ENCODE data around the gene SMIM44.

Gene SMIM44

DNA sequence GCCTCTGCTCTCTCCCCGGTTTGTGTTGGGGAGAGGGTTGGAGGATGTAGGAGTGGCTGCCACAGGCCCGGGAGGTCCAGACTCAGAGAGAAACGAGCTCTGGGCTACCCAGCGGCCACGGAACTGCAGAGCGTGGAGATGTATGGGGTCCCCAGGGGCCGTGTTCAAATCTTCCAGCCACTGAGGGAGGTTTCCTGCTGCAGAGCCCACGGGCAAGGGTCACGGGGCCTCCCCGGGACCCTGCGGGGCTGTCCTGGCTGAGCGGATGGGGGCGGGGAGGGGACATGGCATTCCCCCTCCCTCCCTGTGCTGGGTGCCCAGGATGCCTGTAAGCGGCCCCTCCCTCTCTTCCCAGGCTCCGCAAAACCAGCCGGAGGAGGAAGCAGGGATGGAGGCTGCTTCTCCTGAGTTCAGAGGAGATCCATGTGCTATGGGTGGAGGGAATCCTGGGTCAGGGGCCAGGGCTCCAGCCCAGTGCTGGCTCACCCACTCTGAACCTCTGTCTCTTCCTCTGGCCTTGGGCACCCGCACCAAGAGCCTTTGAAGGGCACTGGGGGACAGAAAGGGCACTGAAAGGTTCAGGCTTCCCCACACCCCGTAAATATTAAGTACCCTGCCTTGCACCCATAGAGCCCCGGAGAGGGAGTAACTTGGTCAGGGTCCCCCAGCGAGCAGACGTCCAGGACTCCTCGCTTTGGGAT lies 25.6 kb downstream of the SMIM44 start:
- TF ChIP-seq CTCF (IDR thresholded peaks at IDR 0.05; ENCODE audit: borderline replicate concordance, control extremely low read depth, extremely low read depth, insufficient read depth, missing control alignments): no peak
- in situ Hi-C loops (cut with MboI; ENCODE audit: low sequenced_read_pairs, unreplicated experiment): no loop called here
- DNase-seq (ENCODE audit: low spot score): no peak

DNA sequence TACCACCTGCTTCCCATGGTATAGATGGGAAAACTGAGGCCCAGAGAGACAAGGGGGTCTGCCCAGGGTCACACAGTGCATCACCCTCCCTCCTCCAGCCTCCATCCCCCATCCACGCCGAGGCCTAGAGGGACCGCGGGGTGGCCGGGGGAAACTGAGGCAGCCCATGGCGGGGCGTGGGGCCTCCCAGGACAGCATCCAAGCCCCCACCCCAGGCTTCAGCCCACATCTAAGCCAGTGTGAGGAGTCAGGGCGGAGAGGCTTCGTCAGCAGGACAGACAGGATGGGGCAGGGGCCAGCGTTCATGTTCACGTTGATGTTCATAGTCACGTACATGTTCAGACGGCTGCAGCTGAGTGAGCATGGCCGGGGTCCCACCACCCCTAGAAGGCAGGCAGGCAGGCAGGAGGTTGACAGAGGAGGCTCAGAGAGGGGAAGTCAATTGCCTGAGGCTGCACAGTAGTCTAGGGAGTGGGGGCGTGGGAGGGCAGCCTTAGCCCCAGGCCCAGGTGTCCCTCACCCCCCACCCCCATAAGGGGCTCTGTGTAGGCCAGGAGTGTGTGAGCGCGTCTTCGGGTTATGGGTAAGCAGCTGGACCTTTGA lies 26.2 kb downstream of the SMIM44 start:
- in situ Hi-C loops (cut with MboI; ENCODE audit: low sequenced_read_pairs, unreplicated experiment): no loop called here
- DNase-seq (ENCODE audit: low spot score): no peak
- no peak for TF ChIP-seq CTCF (IDR thresholded peaks at IDR 0.05; ENCODE audit: borderline replicate concordance, control extremely low read depth, extremely low read depth, insufficient read depth, missing control alignments)

- no peak for TF ChIP-seq CTCF (IDR thresholded peaks at IDR 0.05; ENCODE audit: borderline replicate concordance, control extremely low read depth, extremely low read depth, insufficient read depth, missing control alignments)
- in situ Hi-C loops (cut with MboI; ENCODE audit: low sequenced_read_pairs, unreplicated experiment): no loop called here
- no peak for DNase-seq (ENCODE audit: low spot score)
These were observed 27.2 kb downstream of the SMIM44 start for GRCh38 chr19:3455960-3456601.

DNA sequence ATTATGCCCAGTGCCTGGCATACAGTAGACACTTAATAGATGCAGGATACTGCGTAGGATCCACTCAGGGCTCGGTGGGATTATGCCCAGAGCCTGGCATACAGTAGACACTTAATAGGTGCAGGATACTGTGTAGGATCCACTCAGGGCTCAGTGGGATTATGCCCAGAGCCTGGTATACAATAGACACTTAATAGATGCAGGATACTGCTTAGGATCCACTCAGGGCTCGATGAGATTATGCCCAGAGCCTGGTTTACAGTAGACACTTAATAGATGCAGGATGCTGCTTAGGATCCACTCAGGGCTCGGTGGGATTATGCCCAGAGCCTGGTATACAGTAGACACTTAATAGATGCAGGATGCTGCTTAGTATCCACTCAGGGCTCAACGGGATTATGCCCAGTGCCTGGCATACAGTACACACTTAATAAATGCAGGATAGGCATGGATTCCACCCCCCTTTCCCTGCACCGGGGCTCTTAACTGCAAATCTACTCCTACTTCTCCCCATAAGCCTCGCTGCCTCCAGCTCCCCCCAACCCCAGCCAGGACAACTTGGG lies 27.8 kb downstream of the SMIM44 start:
- in situ Hi-C loops (cut with MboI; ENCODE audit: low sequenced_read_pairs, unreplicated experiment): no loop called here
- TF ChIP-seq CTCF (IDR thresholded peaks at IDR 0.05; ENCODE audit: borderline replicate concordance, control extremely low read depth, extremely low read depth, insufficient read depth, missing control alignments): no peak
- DNase-seq (ENCODE audit: low spot score): no peak

- in situ Hi-C loops (cut with MboI; ENCODE audit: low sequenced_read_pairs, unreplicated experiment): no loop called here
- DNase-seq (ENCODE audit: low spot score): no peak
These were observed 28.4 kb downstream of the SMIM44 start for GRCh38 chr19:3454656-3455392.

More at GRCh38 chr19:3454656-3455392, 28.4 kb downstream of the SMIM44 start:
- no peak for TF ChIP-seq CTCF (IDR thresholded peaks at IDR 0.05; ENCODE audit: borderline replicate concordance, control extremely low read depth, extremely low read depth, insufficient read depth, missing control alignments)

Measured in GM13976 (cell line).